ENCODE data around the gene B3GALNT2.
"Not testable (repeated sequence)": the region's sequence is repeated elsewhere in the genome, so short reads cannot be mapped to it uniquely, and the experiment has no call there.

The B3GALNT2 gene

GRCh38 chr1:235504122-235504493, at the start of gene B3GALNT2:
Gene B3GALNT2, minus strand, starts transcription at chr1:235504452. Its CDS starts 200 bp downstream, at chr1:235504252.
- DNase-seq: no peak

GRCh38 chr1:235553112-235553551, 48.9 kb upstream of the B3GALNT2 start:
- DNase-seq: no peak

GRCh38 chr1:235552146-235552716, 48.0 kb upstream of the B3GALNT2 start:
- no peak for DNase-seq

DNA sequence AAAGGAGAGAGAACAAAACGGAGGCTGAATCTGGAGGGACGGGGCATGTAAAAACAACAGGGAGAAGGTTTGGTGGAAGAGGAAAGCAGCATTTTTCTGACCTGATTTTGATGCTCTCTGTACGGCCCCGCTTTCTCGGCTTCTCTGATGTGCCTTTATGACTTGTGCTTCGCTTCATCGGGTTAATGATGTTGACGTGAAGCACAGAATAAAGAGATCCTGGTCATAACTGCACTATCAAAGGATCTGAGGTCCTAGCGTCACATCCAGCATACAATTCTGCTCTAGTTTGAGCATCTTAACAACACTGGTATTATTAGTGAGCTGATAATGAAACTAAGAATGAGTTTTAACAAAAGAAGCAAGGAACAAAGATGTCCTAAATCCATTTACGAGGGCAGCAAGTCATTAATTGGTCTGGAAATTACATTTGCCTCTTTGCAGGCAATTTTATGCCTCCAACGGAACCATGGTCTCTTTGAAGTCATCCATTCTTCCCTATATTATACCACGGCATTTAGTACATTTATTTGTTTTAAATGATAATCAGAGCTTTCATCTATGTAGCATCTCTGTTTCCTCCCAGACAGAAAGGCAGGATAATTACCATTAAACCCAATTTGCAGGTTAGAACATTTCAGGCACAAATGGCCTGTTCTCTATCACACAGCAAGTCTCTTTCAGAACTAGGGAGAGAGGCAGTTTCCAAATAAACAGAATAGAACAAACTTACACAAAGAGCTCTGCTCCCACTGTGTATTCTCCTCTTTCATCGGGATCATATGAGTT, 45.3 kb upstream of the B3GALNT2 start:
- no peak for DNase-seq

DNA sequence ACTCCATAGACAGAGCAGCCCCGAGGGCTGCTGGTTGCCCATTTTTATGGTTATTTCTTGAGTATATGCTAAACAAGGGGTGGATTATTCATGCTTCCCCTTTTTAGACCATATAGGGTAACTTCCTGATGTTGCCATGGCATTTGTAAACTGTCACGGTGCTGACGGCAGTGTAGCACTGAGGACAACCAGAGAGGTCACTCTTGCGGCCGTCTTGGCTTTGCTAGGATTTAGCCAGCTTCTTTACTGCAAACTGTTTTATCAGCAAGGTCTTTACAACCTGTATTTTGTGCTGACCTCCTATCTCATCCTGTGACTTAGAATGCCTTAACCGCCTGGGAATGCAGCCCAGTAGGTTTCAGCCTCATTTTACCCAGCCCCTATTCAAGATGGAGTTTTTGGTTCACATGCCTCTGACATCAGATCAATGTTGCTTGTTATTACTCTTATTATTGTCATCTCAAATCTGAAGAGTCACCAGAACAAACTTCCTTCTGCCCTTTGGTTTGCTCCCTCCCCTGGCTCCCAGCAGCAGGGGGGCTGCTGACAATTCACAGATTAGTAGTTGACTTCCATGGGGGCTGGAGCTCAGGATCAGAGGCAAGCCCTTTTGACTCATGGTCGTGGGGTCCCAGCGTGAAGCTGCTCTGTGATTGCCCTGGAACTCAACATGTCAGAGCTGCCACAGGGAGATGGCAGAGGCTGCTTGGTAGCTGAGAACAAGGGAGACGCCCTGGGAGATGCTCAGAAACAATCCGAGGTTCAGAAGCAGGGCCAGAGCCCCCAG, 42.3 kb upstream of the B3GALNT2 start:
- DNase-seq: not testable (repeated sequence)

DNA sequence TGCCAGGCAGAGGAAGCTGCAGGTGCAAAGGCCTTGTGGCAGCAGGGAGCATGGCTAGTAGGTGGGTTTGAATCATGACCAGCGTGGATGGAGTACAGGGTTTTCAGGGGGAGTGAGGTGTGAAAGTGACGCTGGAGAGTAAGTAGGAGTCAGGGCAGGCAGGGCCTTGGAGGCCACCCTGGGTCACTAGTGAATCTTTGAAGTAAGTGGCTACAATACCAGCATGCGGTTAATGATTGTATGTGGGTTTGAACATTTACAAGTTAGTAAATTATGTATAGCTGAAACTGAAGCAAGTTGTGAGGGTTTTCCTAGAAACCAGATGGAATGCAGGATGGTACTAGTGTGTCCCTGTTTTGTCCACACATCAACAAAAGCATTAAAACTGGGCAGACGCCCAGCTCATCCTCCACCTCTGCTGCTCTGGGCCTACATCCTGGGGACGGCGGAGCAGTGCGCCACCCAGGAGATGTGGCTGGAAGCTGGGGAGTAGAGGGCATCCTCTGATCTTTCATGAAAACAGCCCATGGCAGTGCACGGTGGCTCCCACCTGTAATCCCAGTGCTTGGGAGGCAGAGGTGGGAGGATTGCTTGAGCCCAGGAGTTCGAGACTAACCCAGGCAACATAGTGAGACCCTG, 41.2 kb upstream of the B3GALNT2 start:
- no peak for DNase-seq

- DNase-seq: not testable (repeated sequence)
These were observed 38.6 kb upstream of the B3GALNT2 start for GRCh38 chr1:235542845-235543244.

DNA sequence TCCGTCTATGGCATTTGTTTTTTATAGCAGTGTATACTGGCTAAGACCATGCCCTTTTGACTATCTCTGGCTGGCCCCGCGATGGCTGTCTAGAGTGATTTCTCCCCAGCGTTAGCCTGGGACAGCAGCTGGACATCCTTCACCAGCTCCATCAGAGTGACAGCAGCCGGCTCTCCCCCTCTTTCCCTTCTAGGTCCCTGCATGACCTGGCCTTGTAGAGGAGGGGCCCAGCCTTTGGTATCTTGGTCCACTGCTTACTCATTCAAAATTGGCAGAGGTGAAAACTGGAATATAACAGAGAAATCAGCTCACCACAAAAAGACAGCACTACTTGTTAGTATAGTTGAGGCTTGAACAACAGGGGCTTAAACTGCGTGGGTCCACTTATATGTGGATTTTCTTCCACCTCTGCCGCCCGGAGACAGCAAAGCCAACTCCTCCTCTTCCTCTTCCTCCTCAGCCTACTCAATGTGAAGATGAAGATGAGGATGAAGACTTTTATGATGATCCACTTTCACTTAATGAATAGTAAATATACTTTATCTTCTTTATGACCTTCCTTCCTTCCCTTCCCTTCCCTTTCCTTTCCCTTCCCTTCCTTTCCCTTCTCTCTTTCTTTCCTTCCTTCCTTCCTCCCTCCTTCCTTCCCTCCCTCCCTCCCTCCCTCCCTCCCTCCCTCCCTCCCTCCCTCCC, 29.4 kb upstream of the B3GALNT2 start:
- peak; percentile 51 for DNase-seq

GRCh38 chr1:235532360-235532759, 28.1 kb upstream of the B3GALNT2 start:
- DNase-seq: peak; percentile 60

- DNase-seq: no peak
These were observed 23.1 kb upstream of the B3GALNT2 start for GRCh38 chr1:235527196-235527814.

- DNase-seq: peak; percentile 11
These were observed 21.1 kb upstream of the B3GALNT2 start for GRCh38 chr1:235525314-235525713.

DNA sequence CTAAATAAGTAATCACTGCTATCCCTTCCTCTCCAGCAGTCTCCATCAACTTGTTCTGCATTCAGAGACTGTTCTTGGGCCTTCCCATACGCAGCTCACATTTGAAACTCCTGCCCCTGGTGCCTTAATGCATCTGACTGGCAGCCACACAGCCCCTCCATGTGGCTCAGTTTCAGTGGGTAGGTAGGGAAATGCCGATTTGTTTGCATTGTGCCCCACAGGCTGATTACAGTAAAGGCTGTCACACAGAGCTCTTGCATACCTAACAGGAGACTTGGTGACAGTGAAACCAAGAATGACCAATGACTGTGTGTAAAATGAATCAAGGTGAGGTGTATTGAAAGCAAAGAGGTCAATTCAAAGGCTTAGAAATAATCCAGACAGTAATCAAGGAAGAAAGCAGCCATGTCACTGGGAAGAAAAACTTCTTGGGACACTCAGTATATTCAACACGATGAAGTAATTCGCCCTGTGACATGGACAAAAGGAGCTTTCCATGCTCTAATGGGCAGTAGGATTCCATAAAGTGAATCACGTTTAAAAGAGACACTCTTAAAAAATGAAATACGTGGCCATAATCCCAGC, 12.7 kb upstream of the B3GALNT2 start:
- DNase-seq: no peak

DNA sequence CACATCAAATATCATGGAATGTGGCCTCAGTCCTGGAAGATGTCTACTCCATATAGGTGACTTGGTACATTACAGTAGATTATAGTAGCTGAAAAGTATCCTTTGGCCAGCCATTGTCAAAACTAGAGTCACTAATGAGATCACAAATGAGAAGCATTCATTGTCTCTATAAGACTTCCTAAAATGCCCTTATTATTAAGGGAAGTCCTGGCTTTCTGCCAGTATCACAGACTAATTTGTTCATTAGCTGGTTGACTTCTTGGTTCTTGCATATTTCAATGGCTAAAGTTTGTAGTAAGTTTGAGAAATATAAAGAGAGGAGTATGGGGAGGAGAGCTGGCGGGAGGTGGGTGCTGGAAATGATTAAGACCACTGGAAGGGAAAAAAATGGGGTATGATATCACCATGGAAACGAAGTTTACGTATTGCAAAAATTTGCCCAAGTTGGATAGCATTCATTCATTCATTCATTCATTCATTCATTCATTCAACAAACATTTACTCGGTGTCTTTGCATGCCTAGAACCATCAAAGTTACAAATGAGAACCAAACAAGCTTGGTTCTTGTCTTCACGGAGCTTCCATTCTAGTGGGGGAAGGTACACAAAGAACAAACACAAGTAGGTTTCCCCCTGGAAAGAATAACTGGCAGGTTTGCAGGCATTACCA, 11.7 kb upstream of the B3GALNT2 start:
- DNase-seq: no peak

DNA sequence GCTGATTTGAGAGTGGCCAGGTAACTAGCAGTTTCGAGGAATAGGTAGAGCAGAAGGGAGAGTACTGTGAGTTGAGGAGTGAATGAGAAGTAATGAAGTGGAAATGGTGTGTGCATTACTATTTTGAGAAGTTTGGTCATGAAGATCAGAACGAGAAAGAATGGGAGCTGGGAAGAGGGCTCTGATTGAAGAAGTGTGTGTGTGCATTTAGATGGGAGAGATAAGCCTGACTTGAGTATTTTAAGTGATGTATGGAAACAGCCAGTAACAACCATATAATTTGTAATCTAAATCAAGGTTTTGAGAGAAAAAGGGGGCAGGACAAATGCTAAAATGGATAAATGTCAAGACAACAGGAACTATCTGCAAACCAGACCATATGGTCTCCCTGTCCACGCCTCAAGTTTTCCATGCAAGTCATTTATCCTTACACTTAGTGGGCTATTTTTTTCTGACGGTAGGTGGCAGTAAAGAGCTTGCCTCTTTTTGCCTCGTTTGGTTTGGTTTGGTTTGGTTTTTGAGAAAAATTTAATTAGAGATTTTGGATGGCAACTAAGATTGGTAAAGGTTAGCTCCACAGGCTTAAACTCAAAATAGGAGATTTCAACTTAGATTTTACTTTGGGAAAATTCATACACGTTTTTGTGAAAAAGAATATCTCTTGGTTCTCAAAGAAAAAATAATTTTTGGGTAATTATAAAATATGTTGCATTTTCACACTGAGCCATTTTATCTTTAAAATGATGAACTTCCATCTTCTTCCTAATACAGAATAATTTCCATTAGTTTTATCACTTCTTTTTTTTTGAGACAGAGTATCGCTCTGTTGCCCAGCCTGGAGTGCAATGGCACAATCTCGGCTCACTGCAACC, 9.5 kb upstream of the B3GALNT2 start:
- peak; percentile 7 for DNase-seq

DNA sequence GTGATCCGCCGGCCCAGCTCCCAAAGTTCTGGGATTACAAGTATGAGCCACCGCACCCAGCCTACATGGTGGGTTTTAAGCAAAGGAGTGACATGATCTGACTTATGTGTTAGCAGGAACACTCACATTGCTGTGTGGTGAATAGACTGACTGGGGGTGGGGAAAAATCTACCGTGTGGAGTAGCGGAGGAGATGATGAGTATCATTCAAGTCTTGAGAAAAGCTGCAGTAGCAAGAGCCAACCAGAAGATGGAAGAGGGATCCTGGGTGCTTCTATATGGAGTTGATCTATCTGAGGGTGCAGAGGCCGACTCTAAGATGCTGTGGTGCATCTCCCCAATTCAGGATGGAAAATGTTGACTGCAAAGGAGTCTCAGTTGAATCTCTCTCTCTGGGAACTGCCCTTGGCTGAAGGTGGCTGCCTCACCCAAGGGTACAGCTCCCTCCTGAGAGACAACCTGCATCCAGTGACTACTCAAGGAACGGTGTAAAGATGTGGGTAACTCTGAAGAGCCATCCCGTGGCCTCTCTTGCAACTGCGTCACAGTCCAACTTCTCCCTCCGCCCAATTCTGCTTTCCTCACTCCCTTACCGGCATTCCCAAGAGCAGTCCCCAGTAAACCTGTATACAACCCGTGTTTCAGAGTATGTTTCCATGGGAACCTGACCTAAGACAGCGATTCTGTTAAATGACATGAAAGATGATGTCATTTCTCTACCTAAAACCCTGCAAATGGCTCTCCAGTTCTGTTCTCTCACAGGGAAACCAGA, 7.4 kb upstream of the B3GALNT2 start:
- no peak for DNase-seq

GRCh38 chr1:235510823-235511222, 6.6 kb upstream of the B3GALNT2 start:
- DNase-seq: no peak

DNA sequence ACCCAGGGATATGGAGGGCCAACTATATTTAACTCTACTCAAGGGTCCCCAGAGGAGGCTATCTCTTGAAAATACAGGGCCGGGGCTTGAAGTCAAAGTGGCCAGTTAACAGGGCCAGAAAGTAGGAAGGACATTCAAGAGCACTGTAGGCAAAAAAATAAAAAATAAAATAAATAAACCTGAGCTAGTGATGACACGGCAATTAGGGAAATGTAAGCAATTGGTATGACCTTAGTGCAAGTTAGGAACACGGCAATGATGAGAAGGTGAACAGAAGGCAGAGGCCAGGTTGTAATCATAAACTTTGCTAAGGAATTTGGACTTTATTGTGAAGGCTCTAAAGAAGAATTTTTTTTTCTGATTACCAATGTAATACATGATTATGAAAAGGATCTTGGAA, 3.4 kb upstream of the B3GALNT2 start:
- no peak for DNase-seq

DNA sequence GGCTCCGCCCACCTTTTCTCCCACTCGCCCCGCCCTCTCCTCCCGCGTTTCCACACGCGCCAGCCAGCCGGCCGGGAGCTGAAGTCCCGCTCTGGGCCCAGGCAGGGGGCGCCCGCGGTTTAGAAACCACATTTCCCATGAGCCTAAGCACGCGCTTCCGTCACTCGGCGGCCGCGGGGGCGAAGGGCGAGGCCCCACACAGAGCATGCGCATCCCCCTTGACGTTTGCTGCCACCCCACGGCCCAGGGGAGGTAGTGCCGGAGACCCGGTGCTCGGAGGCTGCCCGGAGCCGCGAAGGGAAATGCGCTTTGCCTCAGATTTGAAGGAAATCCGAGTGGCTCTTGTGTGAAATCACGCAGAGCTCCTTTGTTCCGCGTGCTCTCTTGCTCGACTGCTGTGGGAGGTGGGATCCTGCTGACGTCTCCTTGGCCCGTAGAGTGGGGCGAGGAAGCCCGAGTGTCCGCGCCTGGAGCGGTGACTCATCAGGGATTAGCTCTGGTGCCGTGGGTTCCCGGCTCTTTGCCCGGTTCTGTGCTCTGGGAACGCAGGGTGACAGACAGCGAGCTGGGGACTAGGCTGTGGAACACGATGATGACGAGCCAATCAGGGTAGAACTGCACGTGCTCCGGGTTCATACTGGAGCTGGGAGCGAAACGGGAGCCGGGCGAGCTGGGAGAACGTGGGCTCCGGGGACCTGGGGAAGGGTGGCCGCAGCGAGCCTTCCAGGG, 406 bp upstream of the B3GALNT2 start:
- DNase-seq: peak; percentile 81

Measured in NCI-H226 (cell line).